GM12891 (cell line): ENCODE data around the gene YPEL2.

Experiments
- DNase-seq: peaks from one replicate; pipeline ENCODE4 v3.0.0; 2011; ENCODE audit warnings: low spot score; ENCODE audit not compliant: insufficient read length
- FAIRE-seq: peaks from 2 replicates; lab custom pipeline; 2011; peaks lifted over from hg19 to GRCh38; lab: Jason Lieb, UNC
- PAX5 ChIP-seq: IDR thresholded peaks from 2 replicates; pipeline ENCODE4 v1.6.1; 2011; ENCODE audit warnings: low read length, moderate library complexity, mild to moderate bottlenecking; ENCODE audit not compliant: insufficient read depth, severe bottlenecking
- POLR2A ChIP-seq: IDR thresholded peaks from 2 replicates; pipeline ENCODE4 v1.6.1; 2011; ENCODE audit warnings: low read depth, low read length, control low read depth
- POLR2AphosphoS5 ChIP-seq: IDR thresholded peaks from 2 replicates; pipeline ENCODE4 v1.6.1; 2011; ENCODE audit warnings: low read depth, low read length, control low read depth
- POU2F2 ChIP-seq: IDR thresholded peaks from 2 replicates; pipeline ENCODE4 v1.6.1; 2011; ENCODE audit warnings: low read depth, mild to moderate bottlenecking, control low read depth, low read length, moderate library complexity
- SPI1 ChIP-seq: IDR thresholded peaks from 2 replicates; pipeline ENCODE4 v1.6.1; 2011; ENCODE audit warnings: low read depth, low read length, control low read depth
- TAF1 ChIP-seq: IDR thresholded peaks from 2 replicates; pipeline ENCODE4 v1.6.1; 2011; ENCODE audit warnings: low read depth, low read length, control low read depth

The YPEL2 gene

DNA sequence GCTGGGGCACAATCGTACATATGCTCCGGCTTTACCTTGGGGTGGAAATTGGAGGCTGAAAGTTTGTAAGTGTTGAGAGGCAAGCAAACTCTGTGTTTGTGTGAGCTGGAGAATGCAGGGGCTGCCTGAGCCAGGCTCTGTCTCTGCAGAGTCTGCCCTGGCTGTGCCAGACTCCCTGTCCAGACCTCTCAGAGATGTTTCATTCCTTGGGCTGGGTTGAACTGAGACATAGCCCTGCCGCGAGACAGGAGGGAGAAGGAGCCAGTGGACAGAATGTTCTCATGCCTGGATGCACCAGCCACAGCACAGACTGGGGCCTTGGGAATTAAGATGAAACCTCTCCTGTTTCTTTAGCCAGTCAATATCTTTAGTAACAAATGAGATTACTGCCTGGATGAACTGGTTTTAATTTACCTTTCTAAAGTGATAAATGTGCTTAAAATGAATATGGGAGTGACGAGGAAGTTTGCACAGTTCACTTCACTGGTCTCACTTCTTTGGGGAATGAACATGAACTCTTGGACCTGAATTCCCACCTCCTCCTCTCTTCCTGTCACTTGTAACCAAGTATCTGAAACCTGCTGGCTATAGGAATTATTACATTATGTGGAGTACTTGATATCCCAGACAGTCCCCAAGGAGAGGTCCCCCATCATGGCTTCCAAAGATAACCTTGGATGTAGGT, 40.1 kb downstream of the YPEL2 start:
- FAIRE-seq (no peak), DNase-seq (no peak)
- no peak for TF ChIP-seq POLR2AphosphoS5
- TF ChIP-seq SPI1, result no peak
- TF ChIP-seq PAX5, result no peak
- no peak for TF ChIP-seq POU2F2

DNA sequence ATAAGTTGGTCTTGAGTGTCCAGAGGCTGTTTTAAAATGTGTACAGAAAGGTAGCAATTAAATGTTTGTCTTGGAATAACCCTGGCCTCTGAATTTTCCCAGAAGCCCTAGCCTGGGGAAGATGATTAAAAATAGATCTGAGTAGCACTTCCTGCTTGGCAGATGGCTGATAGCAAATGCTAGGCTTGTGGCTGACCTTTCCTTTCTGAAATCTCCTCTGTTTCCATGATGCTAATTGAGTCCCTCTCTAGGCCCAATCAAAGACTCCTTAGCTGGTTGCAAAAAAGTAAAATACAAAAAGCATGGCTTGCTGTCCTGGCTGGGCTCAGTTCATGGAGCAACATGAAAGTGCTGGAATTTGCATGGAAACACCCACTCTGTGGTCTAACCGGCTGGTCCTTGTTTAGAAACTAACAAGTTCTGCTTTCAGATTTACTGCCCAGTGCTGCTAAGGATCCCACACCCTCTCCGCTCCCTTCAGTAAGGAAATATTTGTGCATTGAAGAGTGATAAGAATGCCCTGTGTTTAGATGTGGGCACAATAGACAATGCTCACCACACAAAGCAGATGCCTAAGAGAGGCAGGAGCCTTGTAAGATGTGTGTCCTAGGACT, 40.8 kb downstream of the YPEL2 start:
- TF ChIP-seq PAX5, result no peak
- peak; percentile 92 for TF ChIP-seq POU2F2
- TF ChIP-seq TAF1, result no peak
- TF ChIP-seq SPI1, result peak; percentile 46; the same call in 1 of the 2 replicates
- TF ChIP-seq POLR2A, result no peak
- DNase-seq (no peak), FAIRE-seq (peak; percentile 76)

DNA sequence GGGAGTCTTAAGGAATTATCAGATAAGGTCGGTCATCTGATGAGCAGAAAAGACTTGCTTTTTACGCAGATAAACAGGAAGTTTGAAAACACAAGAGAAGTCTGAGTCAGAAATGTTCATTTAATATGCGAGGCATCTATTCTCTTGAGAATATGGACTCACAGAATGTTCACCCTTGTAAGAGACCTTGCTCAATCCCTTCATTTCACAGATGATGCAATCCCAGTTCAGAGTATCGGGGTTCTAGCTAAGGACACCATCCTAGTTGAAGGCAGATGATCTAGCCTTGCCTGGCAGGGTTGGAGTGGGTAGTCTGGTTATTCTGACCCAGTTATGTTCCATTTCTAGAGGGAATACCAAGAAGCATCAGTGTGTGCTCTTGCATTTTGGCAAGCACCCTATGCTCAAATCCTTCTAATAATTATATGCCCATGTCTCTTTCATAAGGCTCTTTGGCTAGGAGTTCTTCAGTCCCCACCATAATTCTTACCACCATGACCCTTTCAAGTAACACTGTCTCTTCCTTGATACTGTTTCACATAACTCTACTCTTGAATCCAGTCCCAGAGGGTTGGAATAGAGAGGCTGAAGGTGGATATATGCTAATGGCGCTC, 42.5 kb downstream of the YPEL2 start:
- FAIRE-seq, result no peak
- TF ChIP-seq POLR2A, result no peak
- no peak for TF ChIP-seq POLR2AphosphoS5
- TF ChIP-seq POU2F2, result no peak
- TF ChIP-seq TAF1, result no peak
- TF ChIP-seq SPI1, result no peak
- no peak for TF ChIP-seq PAX5
- DNase-seq, result no peak

DNA sequence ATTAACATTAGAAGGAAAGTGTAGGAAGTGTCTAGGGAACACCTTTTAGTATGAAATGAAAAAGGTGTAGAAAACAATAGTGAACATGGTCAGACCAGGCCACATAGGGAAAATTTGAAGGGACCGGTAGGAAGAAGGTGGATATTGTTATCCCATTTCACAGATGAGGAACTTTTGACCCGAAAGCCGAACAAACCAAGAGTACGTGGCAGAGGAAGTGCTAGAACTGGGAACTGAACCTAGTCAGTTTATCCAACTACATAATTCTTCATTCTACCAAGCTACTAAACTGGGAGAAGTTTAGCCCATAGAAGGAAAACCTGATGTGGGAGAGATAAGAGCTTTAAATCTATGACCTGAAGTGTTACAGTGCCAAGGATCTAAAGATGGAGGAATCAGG, 43.2 kb downstream of the YPEL2 start:
- no peak for TF ChIP-seq PAX5
- no peak for TF ChIP-seq TAF1
- no peak for TF ChIP-seq POLR2A
- TF ChIP-seq POU2F2, result no peak
- TF ChIP-seq SPI1, result no peak
- no peak for FAIRE-seq
- no peak for DNase-seq

DNA sequence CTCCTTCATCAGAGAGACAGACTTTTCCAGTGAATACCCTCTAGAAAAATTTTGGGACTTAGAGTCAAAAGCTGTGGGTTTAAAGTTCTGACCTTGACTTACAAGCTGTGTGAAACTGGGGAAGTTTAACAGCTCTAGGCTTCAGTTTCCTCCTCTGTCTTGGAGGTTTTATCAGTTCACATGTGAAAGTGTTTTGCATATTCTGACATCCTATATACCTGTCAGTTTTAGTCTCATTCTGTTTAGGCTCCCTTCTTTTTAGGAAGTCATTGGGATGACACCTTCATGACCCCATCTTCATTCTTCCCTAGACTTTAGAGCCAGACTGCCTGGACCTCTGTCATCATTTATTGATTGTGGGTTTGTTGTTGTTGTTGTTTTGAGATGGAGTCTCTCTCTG, 44.4 kb downstream of the YPEL2 start:
- no peak for DNase-seq
- TF ChIP-seq PAX5, result no peak
- TF ChIP-seq TAF1, result no peak
- no peak for TF ChIP-seq POLR2A
- TF ChIP-seq SPI1, result no peak
- TF ChIP-seq POU2F2, result no peak
- TF ChIP-seq POLR2AphosphoS5, result no peak
- FAIRE-seq, result no peak

- FAIRE-seq, result no peak
- no peak for DNase-seq
- TF ChIP-seq POU2F2 (no peak), SPI1 (no peak), TAF1 (no peak), PAX5 (no peak), POLR2AphosphoS5 (no peak), POLR2A (no peak)
Observed at GRCh38 chr17:59376506-59376905, 45.1 kb downstream of the YPEL2 start.

DNA sequence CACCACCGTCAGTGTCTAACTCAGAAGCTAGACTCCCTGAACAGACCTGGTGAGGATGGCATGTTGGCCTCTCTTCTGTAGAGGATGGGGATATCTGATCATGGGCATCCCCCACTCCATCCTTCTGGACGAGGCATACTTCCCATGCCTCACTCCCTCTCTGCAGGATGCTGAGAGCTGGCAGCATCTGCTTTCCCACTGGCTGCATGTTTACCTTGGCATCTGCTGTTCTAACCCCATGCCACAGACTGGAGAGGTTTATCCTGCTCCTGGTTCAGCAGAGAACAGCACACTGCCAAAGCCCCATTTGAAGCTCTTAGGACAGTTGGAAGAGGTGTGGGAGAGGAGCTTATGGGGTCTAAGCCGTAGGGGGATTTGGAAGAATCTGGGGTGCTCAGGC, 46.0 kb downstream of the YPEL2 start:
- FAIRE-seq, result no peak
- no peak for DNase-seq
- TF ChIP-seq POU2F2, result no peak
- no peak for TF ChIP-seq POLR2AphosphoS5
- TF ChIP-seq SPI1, result no peak
- TF ChIP-seq PAX5, result no peak
- TF ChIP-seq POLR2A, result no peak
- TF ChIP-seq TAF1, result no peak

- FAIRE-seq (no peak), DNase-seq (no peak)
- TF ChIP-seq TAF1 (no peak), POLR2A (no peak), SPI1 (no peak), POU2F2 (no peak), PAX5 (no peak), POLR2AphosphoS5 (no peak)
Observed at GRCh38 chr17:59378675-59379074, 47.2 kb downstream of the YPEL2 start.

GRCh38 chr17:59380474-59380873, 49.0 kb downstream of the YPEL2 start:
- FAIRE-seq (no peak), DNase-seq (no peak)
- no peak for TF ChIP-seq TAF1
- no peak for TF ChIP-seq POLR2AphosphoS5
- TF ChIP-seq POU2F2, result no peak
- TF ChIP-seq SPI1, result no peak
- no peak for TF ChIP-seq PAX5
- TF ChIP-seq POLR2A, result no peak

GRCh38 chr17:59381716-59382570, 50.5 kb downstream of the YPEL2 start:
- TF ChIP-seq SPI1 (no peak), POLR2A (no peak), POLR2AphosphoS5 (no peak), PAX5 (no peak), POU2F2 (no peak), TAF1 (no peak)
- DNase-seq, result no peak
- no peak for FAIRE-seq
